Uterus (tissue), 2 donors: Measurements from ENCODE around the gene LRP8.

Source experiments
- POLR2A ChIP-seq, 2 donors: fragments of 450-650 bp; IDR thresholded peaks; one replicate each; pipeline ENCODE4 v1.6.1; 2016; ENCODE audit warnings: antibody characterized with exemption in 2 of 2, mild to moderate bottlenecking in 1 of 2, moderate library complexity in 1 of 2
- TF ChIP-seq, protein P1 (sequence below), 4 experiments: fragments of 200-600 bp in 2 of 4; fragments of 450-650 bp in 2 of 4; sonication (generic) in 2 of 4; IDR thresholded peaks; one replicate each; pipeline ENCODE4 v1.5.1; 2016 to 2019; ENCODE audit warnings: antibody characterized with exemption in 4 of 4, mild to moderate bottlenecking in 2 of 4, moderate library complexity in 1 of 4

- TF ChIP-seq, protein P1, sequence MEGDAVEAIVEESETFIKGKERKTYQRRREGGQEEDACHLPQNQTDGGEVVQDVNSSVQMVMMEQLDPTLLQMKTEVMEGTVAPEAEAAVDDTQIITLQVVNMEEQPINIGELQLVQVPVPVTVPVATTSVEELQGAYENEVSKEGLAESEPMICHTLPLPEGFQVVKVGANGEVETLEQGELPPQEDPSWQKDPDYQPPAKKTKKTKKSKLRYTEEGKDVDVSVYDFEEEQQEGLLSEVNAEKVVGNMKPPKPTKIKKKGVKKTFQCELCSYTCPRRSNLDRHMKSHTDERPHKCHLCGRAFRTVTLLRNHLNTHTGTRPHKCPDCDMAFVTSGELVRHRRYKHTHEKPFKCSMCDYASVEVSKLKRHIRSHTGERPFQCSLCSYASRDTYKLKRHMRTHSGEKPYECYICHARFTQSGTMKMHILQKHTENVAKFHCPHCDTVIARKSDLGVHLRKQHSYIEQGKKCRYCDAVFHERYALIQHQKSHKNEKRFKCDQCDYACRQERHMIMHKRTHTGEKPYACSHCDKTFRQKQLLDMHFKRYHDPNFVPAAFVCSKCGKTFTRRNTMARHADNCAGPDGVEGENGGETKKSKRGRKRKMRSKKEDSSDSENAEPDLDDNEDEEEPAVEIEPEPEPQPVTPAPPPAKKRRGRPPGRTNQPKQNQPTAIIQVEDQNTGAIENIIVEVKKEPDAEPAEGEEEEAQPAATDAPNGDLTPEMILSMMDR (IDR thresholded peaks at IDR 0.05) = no peak
- no peak for TF ChIP-seq POLR2A (IDR thresholded peaks at IDR 0.05)
Observed at GRCh38 chr1:53376742-53377437, 49.0 kb upstream of the LRP8 start.
